ENCODE measurements around the gene SH3RF3.

- no peak for TF ChIP-seq GLIS3 (CRISPR knock-in tag; IDR thresholded peaks at IDR 0.05)
- no peak for TF ChIP-seq ARNTL (CRISPR knock-in tag; IDR thresholded peaks at IDR 0.05; ENCODE audit: borderline replicate concordance, low read depth)
- no peak for TF ChIP-seq CREB5 (CRISPR knock-in tag; IDR thresholded peaks at IDR 0.05; ENCODE audit: low read depth)
These were observed 39.1 kb downstream of the SH3RF3 start for GRCh38 chr2:109168086-109168485.

Measured in SK-N-SH treated with all-trans-retinoic acid at 6 μM for 48 hours (cell line).